ENCODE data around the gene TMED6. TPM values are rescaled to one million over a fixed set of nuclear protein-coding genes. Genes with fewer than 3 reads are reported as not detected.

TMED6 gene
- total RNA-seq, 1 experiment from 2014 or later: 0.91 TPM

DNA sequence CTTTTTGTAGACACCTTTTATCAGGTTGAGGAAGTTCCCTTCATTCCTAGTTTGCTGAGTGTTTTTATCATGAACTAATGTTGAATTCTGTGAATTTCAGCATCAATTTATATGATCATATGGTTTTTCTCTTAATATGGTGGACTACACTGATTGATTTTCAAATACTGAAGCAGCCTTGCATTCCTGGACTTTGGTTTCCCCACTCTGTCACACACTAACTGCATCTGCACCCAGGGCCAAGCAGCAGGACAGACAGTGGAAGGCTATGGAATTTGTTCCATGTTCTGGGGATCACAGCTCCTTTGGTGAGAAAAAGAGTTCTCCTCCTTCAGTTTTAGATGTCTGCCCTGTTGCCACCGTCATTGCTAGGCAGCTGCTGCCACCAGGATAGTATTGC lies 26.4 kb upstream of the TMED6 start (continued):
- TF ChIP-seq ZNF274 (IDR thresholded peaks at IDR 0.05; ENCODE audit: low read depth, low read length) (no peak), ZFX (IDR thresholded peaks at IDR 0.05) (no peak), EZH2phosphoT487 (IDR thresholded peaks at IDR 0.05; ENCODE audit: borderline replicate concordance) (no peak), SIN3A (IDR thresholded peaks at IDR 0.05; ENCODE audit: low read depth) (no peak), EGR1 (IDR thresholded peaks at IDR 0.05; ENCODE audit: low read depth) (no peak)
- TF ChIP-seq, protein P1, sequence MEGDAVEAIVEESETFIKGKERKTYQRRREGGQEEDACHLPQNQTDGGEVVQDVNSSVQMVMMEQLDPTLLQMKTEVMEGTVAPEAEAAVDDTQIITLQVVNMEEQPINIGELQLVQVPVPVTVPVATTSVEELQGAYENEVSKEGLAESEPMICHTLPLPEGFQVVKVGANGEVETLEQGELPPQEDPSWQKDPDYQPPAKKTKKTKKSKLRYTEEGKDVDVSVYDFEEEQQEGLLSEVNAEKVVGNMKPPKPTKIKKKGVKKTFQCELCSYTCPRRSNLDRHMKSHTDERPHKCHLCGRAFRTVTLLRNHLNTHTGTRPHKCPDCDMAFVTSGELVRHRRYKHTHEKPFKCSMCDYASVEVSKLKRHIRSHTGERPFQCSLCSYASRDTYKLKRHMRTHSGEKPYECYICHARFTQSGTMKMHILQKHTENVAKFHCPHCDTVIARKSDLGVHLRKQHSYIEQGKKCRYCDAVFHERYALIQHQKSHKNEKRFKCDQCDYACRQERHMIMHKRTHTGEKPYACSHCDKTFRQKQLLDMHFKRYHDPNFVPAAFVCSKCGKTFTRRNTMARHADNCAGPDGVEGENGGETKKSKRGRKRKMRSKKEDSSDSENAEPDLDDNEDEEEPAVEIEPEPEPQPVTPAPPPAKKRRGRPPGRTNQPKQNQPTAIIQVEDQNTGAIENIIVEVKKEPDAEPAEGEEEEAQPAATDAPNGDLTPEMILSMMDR (IDR thresholded peaks at IDR 0.05 in 2 of 3, conservative IDR thresholded peaks at IDR 0.05 in 1 of 3; ENCODE audit: borderline replicate concordance in 1 of 3, insufficient read depth in 1 of 3, low read depth in 2 of 3, low read length in 2 of 3): no peak
- TF ChIP-seq, protein P2, sequence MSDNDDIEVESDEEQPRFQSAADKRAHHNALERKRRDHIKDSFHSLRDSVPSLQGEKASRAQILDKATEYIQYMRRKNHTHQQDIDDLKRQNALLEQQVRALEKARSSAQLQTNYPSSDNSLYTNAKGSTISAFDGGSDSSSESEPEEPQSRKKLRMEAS (IDR thresholded peaks at IDR 0.05): no peak

DNA sequence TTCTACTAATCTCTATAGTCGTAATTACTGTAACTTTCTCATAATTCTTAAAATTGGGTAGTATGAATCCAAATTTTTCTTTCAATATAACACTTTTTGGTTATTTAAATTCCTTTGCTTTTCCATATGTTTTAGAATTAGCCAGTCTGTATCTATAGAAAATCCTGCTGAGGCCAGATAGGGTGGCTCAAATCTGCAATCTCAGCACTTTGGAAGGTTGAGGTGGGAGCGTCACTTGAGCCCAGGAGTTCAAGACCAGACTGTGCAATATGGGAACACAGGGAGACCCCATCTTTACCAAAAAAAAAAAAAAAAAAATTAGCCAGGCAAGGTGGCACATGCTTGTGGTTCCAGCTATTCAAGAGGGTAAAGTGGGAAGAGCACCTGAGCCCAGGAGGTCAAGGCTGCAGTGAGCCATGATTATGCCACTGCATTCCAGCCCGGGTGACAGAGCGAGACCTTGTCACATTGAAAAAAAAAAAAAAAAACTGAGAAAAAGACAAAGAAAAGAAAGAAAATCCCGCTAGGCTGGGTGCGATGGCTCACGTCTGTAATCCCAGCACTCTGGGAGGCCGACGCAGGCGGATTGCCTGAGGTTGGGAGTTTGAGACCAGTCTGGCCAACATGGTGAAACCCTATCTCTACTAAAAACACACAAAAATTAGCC lies 24.9 kb upstream of the TMED6 start:
- no peak for TF ChIP-seq ZNF274 (IDR thresholded peaks at IDR 0.05; ENCODE audit: low read depth, low read length)
- TF ChIP-seq JUND (IDR thresholded peaks at IDR 0.05): no peak
- no peak for TF ChIP-seq FOSL1 (IDR thresholded peaks at IDR 0.05; ENCODE audit: low read depth)
- no peak for TF ChIP-seq EZH2 (IDR thresholded peaks at IDR 0.05)
- no peak for TF ChIP-seq SIN3A (IDR thresholded peaks at IDR 0.05; ENCODE audit: low read depth)
- TF ChIP-seq REST (IDR thresholded peaks at IDR 0.05; ENCODE audit: low read depth): no peak
- TF ChIP-seq EGR1 (IDR thresholded peaks at IDR 0.05; ENCODE audit: low read depth): no peak
- TF ChIP-seq SRF (IDR thresholded peaks at IDR 0.05; ENCODE audit: low read depth): no peak
- TF ChIP-seq, protein P1 (IDR thresholded peaks at IDR 0.05 in 2 of 3, conservative IDR thresholded peaks at IDR 0.05 in 1 of 3; ENCODE audit: borderline replicate concordance in 1 of 3, insufficient read depth in 1 of 3, low read depth in 2 of 3, low read length in 2 of 3): no peak
- no peak for TF ChIP-seq ZFX (IDR thresholded peaks at IDR 0.05)
- no peak for TF ChIP-seq ATF3 (IDR thresholded peaks at IDR 0.05)
- TF ChIP-seq CBX3 (IDR thresholded peaks at IDR 0.05; ENCODE audit: low read depth): no peak
- TF ChIP-seq POLR2AphosphoS5 (IDR thresholded peaks at IDR 0.05; ENCODE audit: low read depth, low read length): no peak

More for the DNA sequence above, 24.9 kb upstream of the TMED6 start:
- ChIA-PET POLR2A (no interaction called here), RAD21 (ENCODE audit: low non-redundant PET in 1 of 2, low total read pairs in 2 of 2, uncharacterized antibody in 2 of 2, unreplicated experiment in 2 of 2) (no interaction called here), CTCF (no interaction called here)
- Histone ChIP-seq H3K9ac (ENCODE audit: low read length) (no peak overlapping the region), H3K9me3 (ENCODE audit: control insufficient read depth in 1 of 2, insufficient read depth in 1 of 2, low read depth in 1 of 2, low read length in 2 of 2) (no peaks in the 10 kb centered on the region), H2AFZ (ENCODE audit: low read depth, low read length, poor library complexity, severe bottlenecking) (no peak overlapping the region), H3K4me3 (replicated peaks in 1 of 2; ENCODE audit: low read depth in 1 of 2, low read length in 2 of 2) (no peak overlapping the region), H3K9me2 (ENCODE audit: insufficient read depth) (no peaks in the 10 kb centered on the region), H3K79me2 (ENCODE audit: insufficient read depth, low read length) (peaks cover 91% of the 10 kb centered on the region), H4K20me1 (ENCODE audit: insufficient read depth) (peaks cover 9% of the 10 kb centered on the region; the same call in 1 of the 2 replicates), H3K4me2 (ENCODE audit: low read length) (no peak overlapping the region), H3K36me3 (ENCODE audit: control insufficient read depth in 1 of 2, insufficient read depth in 2 of 2, low read length in 2 of 2) (peaks cover 55 to 58% of the 10 kb centered on the region in 2 experiments; a peak in 3 of 4 replicates), H3K27ac (ENCODE audit: low read depth, low read length) (no peak overlapping the region), H3K27me3 (ENCODE audit: insufficient read depth, low read length) (no peaks in the 10 kb centered on the region), H3K4me1 (ENCODE audit: control insufficient read depth in 1 of 2, insufficient read depth in 2 of 2, low read length in 2 of 2) (no peaks in the 10 kb centered on the region)
- intact Hi-C loops (cut with micrococcal nuclease): no loop called here
- no peak for DNase-seq (ENCODE audit: low read depth, low spot score)
- no TSS peak for BruUV-seq (replicated peaks)
- no peak for ATAC-seq
